HG02870 (cell line): Measurements from ENCODE around the gene COL8A1.

Source experiments
- ATAC-seq: cut with Tn5 transposase; IDR thresholded peaks from one replicate; pipeline ENCODE4 v1.9.1; 2021; ENCODE audit warnings: mild to moderate bottlenecking, moderate library complexity; ENCODE audit not compliant: unreplicated experiment

COL8A1 gene

GRCh38 chr3:99781761-99782160, 143.4 kb downstream of the COL8A1 start:
- no peak for ATAC-seq

DNA sequence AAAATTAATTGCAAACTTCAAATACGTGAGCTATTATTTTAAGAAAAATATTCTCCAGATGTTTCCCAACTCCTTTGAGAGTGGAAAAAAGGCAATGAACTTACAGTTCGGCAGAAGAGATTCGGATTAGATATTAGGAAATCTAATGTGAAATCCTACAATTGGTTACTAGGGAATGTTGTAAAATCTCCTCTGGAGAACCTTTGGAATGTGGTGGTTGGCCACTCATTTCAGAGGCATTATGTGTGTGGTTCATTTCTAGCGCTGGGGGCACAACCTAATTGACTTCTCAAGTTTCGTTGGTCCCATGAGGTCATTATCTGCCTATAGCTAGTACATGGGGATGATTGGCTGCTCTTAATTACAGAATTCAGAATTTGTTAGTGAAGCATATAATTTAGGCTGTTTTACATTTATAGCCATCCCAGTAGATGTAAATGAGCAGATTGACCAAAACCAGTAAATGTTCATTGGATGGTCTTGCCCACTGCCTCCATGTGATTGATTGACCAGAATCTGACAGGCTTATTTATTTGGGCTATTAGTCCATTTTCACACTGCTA, 144.7 kb downstream of the COL8A1 start:
- no peak for ATAC-seq

DNA sequence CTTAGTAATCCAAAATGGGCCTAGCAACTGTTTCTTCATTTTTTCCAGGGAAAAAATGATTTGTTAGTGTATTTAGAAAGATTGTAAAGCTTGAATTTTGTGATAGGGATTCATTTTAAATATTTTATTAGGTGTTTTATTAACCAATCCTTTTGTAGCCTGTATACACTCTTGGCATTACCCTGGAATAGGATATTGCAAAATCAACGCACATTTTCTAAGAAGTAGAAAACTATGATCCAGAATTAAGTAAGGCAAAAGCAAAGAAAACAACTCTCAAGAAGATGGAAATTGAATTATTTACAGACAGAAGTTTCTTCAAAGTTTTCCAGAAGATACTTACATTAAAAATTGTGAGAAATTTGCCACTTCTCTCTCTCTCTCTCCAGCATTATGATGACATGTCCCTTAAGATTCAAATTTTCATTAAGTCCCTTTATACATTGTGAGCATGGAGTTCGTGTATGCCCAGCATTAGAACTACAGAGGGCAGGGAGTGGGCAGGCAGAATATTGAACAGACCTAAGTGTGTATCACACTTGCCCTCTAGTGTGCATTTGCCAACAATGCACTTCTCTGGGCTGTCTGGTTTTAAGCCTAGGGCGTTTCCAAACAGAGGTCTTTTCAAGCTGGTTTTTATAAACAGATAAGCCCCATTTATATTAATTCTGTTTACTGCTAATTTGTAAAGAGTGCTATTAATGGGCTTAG, 150.8 kb downstream of the COL8A1 start:
- peak; percentile 94 for ATAC-seq

GRCh38 chr3:99794485-99794884, 156.1 kb downstream of the COL8A1 start:
- ATAC-seq: no peak

GRCh38 chr3:99795573-99795972, 157.2 kb downstream of the COL8A1 start:
- ATAC-seq: no peak

GRCh38 chr3:99799422-99799821, 161.0 kb downstream of the COL8A1 start:
- ATAC-seq: no peak

- ATAC-seq: no peak
Observed at GRCh38 chr3:99803297-99803696, 164.9 kb downstream of the COL8A1 start.

GRCh38 chr3:99805160-99805559, 166.8 kb downstream of the COL8A1 start:
- no peak for ATAC-seq

GRCh38 chr3:99808163-99808794, 169.9 kb downstream of the COL8A1 start:
- ATAC-seq: peak; percentile 59

GRCh38 chr3:99809565-99809964, 171.2 kb downstream of the COL8A1 start:
- no peak for ATAC-seq

- ATAC-seq: no peak
Observed at GRCh38 chr3:99810403-99810802, 172.0 kb downstream of the COL8A1 start.

- ATAC-seq: no peak
Observed at GRCh38 chr3:99817047-99817436, 178.6 kb downstream of the COL8A1 start.

DNA sequence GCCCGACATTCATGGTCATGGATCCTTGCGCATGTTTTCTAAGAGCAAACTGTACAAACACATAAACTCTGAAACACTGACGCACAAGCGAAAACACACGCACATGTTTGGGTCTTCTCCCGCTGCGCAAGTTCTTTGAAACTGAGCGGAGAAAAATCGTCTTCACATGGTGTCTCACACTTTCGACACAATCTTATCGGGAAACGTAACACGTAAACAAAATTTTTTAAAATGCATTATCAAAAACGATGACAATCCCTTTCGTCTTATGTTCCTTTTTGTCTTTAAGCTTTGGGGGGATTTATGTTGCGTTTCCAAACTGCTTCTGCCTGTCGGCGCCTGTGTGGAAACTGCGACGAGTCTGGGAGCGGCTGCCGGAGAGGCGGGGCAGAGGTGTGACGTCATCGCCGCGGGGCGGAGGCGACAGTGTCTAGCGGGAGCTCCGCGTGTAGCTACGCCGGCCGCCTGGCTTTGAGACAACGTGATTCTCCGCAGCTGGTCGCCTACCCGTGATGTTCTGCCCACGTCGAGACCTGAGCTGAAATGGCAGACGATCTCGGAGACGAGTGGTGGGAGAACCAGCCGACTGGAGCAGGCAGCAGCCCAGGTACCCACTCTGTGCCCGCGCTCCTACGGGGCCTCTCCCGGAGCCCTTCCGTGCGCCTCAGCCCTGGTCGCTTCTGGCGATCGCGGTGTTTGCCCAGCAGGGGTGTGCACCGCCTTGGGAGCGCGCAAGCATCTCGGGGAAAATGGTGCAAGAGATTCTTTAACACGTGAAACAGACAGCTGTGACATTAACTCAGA, 179.2 kb downstream of the COL8A1 start, which contains the start of gene CMSS1:
TSS of gene CMSS1 (plus strand) at position 426 of the 804 bp plus-strand sequence.
- ATAC-seq: peak; percentile 95

- ATAC-seq: no peak
Observed at GRCh38 chr3:99818818-99819217, 180.4 kb downstream of the COL8A1 start.

DNA sequence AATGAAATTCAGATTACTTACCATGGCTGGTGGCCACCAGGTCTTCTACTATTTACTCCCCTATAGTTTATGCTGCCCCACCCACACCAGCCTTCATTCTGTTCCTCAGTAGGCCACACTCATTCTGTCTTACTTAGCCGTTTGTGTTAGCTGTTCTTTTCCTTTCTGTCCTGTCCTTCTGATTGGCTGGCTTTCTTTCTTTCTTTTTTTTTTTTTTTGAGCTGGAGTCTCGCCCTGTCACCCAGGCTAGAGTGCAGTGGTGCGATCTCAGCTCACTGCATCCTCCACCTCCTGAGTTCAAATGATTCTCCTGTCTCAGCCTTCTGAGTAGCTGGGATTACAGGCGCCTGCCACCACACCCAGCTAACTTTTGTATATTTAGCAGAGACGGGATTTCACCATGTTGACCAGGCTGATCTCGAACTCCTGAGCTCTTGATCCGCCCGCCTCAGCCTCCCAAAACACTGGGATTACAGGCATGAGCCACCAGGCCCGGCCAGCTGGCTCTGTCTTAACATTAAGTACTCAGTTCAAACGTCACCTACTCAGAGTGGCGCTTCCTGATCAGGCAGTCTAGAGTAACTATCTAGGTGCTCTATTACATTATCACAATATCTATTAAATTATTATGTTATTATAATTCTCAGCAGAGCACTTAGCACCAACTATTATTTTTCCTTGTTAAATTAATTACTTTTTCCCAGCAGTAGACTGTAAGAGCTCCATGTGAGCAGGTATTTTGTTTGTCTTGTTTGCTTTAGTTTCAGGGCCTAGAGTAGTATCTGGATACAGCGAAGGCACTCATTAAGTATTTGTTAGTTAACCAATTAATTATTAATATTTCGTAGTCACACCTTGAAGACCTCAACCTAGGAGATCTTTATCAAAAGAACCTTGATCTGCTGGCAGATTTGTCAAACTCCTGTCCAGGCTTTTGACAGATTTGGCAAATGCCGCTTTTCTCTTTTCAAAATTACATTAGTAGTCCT, 185.6 kb downstream of the COL8A1 start:
- no peak for ATAC-seq

- no peak for ATAC-seq
Observed at GRCh38 chr3:99825004-99825640, 186.7 kb downstream of the COL8A1 start.

GRCh38 chr3:99829844-99830243, 191.4 kb downstream of the COL8A1 start:
- no peak for ATAC-seq

DNA sequence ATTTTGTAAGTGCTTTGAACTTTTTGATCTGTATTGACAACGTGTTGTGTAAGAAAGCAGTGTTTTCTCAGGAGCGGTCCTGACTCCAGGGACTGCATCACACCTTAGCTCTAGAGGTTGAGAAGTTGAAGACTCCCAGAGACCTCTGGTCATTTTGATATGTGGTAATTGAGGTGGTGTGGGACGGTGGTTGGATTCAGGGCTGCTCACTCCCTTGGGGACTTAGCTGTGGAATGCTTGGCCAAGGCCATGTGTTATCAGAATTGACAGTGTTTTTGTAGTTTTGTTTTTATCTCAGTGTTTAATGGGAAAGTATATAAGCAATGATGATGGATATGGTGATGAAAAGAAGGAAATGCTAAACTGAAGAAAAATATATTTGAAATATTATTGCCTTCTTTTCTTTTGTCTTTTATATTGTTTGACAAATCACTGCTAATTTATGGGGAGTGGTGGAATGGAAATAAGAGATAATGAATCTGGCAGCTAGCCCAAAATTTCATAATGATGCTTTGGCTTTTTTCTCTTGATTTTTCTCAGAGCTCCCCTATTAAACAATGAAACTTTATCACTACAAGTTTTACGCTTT, 195.3 kb downstream of the COL8A1 start:
- no peak for ATAC-seq

DNA sequence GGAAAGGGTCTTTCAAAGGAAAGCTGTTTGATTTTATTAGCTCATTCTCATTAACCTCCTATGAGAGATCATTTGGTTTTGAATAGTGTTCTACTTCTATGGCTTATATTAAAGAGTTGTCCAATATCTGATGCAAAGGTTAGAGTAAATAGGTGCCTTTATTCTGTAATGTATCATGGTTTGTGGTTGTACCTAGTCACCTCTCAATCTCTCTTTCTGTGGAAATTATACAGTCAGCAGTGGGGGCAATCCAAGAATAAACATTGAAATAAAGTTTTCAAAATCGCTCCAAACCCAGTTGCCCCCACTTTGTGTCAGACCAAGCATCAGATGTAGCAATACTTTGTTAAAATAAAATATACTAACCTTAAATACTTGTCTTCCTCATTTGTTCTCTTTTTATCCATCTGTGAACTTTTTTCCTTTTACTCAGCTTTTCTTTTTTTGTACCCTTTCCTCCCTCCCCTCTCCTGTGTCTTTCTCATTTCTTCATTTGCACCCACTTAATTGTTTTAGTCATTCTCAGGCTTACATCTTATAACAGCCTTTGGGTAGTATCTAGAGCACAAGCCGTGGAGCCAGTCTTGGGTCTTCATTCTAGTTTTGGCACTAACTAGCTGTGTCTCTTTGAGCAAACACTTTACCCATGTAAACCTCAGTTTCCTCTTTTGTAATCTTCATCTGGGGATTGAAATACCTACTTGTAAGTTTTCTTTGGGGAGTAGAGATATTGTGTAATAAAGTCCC, 196.0 kb downstream of the COL8A1 start:
- ATAC-seq: no peak
